Measurements from ENCODE around the gene TFAP2C. TPM values are rescaled to one million over a fixed set of nuclear protein-coding genes. Genes with fewer than 3 reads are reported as not detected.
"Not testable (repeated sequence)": the region's sequence is repeated elsewhere in the genome, so short reads cannot be mapped to it uniquely, and the experiment has no call there.

The TFAP2C gene
- total RNA-seq, 1 donor from 2014 or later = not detected

DNA sequence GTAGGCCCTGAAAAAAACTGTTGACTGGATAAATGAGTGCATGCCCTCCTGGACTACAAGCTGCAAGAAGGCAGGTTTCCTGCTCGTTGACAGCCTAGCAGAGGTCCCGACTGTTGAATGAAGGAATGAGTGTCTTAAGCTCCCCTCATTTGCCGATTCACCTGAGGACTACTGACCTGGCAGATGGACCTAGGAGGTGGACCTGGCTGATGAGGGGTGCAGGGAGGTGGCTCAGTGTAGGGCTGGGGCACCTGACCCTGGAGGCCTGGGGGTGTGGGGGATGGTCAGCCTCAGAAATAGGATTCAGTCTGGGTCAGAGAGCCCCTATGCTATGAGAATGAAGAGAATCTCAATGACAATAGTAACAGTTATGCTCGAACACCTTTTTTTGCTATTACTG is 11.6 kb upstream of the TFAP2C start:
- DNase-seq = no peak

DNA sequence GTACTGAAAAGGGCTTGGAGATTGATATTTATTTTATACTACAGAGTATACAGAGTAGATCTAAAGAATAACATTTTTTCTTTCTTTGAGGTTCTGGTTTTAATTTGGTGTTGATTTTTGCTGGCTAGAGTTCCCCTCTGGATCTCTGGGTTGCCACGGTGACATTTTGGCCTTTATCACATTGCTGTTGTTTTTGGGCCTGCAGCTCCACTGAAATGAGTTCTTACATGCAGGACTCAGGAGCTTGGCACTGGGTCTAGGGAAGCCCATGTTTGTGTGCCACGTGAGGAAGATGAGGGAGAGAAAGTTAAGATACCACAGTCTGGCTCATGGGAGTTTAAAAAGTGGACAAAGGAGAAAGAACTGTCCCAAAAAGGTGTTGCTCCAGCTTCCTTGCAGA is 7.4 kb upstream of the TFAP2C start:
- DNase-seq = no peak

DNA sequence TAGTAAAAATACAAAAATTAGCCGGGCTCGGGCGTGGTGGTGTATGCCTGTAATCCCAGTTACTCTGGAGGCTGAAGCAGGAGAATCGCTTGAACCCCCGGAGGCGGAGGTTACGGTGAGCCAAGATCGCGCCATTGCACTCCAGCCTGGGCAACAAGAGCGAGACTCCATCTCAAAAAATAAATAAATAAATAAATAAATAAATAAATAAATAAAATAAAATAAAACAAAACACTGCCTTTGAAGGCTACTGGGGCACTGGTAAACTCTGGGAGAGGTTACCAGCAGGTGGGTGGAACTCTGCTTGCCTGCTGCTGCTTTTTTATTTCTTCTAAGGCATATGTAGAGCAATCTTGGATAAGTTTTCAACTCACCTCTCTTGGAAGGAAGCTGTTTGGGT is 5.2 kb upstream of the TFAP2C start:
- not testable (repeated sequence) for DNase-seq

DNA sequence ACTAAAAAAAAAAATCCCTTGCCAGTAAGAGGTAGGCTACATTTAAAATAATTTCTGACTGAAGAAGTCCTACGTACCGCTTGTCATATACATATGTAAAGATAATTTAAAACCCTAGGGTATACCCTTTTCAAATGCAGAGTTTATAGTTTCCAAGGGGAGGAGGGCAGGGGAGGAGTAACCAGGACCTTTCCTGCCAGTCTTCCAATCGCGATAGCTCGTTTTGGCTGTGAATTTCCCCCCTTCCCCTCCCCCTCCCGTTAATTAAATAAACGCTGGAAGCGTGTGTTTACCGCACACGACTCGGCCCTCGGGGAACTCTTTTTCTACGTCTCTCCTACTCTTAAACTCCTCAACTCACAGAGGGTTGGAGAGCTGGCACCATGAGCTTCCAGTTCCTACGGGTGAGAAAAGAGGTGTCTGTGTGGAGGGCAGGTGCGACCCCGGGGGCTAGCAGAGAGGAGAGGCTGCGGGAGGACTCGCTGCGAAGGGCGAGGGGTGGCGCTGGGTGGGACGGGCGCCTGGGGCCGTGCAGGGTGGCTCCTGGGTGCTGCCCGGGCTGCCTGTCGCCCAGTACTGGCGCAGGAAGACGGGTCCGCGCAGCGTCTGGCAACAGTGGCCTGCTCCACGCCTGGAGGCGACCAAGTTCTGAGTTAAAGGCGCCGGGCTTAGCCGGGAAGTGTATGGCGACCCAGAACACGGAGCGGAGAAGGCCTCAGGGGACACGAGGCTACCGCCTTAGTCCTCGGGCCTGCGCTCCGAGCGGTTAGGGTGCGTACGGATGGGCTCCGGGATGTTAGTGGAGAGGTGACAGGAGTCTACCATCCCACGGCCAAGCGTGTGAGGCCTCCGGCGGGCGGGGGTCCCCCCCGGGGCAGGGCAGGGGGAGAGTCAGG is 4.1 kb upstream of the TFAP2C start:
- DNase-seq = no peak

DNA sequence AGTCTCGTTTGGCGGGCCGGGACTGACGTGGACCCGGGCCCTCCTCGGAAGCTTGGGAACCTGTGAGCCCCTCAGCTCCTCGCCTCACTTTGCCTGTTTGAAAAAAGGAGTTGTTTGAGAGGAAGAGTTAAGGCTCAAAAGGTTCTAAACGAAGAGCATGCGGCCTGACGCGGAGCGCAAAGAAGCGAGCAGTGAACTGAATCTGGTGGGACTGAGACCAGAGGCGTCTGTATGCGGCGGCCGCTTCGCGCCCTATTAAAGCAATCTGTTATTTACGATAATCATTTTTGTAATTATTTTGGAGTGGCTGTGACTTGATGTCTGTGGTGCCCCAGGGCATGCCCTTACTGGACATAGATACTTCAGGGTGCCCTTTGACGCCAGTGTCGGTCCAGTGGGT is 3.3 kb upstream of the TFAP2C start:
- DNase-seq = no peak

DNA sequence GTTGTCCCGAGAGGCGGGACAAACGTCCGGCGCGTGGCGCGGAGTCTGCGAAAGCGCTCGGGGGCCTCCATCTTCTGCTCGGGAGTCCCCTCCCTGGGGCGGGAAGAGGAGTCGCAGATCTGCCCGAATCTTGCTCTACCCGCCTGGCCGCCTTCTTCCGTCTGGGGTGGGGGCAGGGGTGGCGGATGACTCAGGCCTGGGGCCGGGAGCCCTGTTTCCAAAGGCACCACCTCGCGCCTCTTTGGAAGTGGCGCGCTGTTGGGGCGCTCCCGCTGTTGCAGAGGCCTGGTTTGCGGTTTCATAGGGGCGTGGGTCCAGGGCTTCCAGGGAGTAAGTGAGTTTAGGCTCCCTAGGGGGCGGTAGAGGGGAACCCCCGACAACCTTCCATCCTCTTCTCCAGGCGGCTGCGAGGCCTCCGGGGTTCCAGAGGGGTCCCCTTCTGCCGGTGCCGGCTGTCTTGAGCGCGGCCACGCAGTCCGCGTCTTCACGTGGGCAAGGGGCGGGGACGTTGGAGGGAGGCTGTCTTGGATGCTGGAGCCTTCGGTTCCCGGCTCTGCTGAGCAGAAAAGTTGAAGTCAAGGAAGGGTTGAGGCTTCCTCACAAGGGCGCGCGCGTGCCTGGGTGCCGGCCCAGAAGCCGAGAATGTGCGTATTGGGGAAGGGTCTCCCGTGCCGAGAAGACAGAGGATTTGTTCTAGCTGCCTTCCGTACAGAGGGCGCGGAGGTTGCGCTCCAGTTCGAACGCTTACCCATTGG is 2.6 kb upstream of the TFAP2C start:
- peak; percentile 20 for DNase-seq

DNA sequence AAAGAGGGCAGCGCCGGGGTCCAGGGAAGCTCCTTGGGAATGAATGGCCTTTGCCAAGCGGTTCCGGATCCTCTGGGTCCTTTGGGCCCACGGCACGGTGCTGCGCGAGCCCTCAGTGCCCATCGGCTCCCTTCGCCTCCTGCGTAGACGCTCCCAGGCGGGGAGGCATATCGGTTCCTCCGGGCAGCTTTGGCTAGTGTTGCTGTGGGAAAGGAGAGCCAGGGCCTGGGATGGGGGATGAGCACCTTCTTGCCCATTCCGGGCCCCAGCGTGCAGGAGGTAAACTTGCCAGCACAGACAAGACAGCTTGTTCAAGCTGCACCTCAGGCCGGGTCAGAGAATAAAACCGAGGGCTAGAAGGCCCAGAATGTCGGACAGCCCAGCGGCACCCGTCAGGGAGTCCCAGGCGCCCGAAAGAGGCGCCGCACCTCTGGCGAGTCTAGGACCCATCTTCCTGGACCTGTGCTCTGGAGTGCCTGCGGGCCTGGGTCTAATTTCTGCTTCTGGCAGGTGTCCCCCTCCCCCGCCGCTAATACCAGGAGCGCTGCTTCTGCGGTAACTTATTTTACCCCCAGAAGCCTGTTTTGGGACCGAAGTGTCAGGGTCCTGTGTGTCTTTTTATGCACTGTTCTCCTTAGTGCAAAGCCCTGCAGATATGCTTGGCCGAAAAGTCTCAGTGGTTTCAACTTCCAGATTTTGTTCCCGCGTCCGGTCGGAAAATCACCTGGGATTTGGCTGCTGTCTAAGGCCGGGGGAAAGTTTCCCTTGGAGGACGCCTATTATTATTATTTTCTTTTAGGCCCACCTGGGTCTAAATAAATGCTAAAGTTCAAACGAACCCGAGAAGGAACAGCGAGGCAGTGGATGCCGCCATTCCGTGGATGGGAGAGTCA is 1.7 kb upstream of the TFAP2C start:
- no peak for DNase-seq

- no peak for DNase-seq
These were observed 862 bp upstream of the TFAP2C start for GRCh38 chr20:56628015-56628872.

- DNase-seq = no peak
These were observed 469 bp downstream of the TFAP2C start for GRCh38 chr20:56629464-56630085.

DNA sequence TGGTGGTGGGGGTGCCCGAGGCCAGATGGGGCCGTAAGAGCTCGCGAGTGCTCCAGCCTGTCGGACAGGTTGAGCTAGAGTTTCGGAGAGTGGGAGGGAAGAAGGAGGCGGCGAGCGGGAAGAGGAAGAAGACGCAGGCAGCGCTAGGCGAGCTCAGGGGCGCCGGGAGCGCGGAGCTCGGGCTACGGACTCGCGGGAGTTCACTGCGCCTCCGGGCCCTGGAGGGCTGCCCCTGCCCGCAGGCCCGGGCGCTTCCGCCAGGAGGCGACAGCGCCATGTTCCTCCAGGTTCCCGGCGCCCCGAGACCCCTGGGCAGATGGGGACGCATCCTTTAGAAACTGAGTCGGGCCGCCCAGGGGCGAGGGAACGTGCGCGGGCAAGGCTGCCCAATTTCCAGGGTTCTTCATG is 984 bp downstream of the TFAP2C start:
- DNase-seq = peak; percentile 25

DNA sequence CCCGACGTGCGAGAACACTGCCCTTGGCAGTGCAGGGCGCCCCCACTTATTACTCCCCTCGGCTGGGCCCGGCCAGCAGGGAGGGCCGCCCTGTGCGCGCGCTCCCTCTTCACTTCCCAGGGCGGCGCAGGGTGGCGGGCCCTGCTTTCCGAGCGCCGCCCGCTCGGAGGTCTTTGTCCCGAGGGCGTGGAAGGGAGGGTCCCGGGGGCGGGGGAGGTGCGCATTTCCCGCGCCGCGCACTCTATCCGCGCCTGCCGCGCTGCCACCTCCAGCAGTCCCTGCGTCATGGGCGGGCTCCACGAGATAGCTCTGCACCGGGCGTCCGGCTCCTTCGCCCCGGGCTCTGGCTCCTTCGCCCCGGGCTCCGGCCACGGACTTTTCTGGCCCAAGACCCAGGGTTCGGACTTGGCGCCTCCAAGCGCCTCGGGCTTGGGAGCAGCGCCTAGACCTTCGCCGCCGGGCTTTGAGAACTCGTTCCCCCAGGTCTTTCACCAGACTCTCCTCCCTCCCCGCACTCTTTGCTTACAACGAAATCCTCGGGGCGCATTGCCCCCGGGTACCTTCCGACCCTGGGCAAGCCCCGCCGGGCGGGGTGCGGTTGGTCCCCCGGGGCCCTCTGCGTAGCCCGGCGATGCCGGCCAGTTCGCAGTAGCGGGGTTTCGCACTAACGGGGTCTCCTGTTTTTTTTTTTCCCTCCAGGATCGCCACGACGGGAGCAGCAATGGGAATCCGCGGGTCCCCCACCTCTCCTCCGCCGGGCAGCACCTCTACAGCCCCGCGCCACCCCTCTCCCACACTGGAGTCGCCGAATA is 1.6 kb downstream of the TFAP2C start:
- no peak for DNase-seq

DNA sequence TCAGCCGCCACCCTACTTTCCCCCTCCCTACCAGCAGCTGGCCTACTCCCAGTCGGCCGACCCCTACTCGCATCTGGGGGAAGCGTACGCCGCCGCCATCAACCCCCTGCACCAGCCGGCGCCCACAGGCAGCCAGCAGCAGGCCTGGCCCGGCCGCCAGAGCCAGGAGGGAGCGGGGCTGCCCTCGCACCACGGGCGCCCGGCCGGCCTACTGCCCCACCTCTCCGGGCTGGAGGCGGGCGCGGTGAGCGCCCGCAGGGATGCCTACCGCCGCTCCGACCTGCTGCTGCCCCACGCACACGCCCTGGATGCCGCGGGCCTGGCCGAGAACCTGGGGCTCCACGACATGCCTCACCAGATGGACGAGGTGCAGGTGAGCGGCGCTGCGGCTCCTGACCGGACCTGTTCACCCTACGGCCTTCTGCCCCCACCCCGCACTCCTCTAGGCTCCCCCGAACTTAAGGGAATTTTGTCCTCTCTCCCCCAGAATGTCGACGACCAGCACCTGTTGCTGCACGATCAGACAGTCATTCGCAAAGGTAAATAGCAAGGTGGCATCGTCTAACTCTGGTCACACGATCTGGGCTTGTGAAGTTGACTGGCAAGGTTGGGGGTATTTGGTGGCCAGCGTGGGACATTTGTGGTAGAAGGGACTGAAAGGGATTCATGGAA is 2.3 kb downstream of the TFAP2C start:
- DNase-seq = no peak

DNA sequence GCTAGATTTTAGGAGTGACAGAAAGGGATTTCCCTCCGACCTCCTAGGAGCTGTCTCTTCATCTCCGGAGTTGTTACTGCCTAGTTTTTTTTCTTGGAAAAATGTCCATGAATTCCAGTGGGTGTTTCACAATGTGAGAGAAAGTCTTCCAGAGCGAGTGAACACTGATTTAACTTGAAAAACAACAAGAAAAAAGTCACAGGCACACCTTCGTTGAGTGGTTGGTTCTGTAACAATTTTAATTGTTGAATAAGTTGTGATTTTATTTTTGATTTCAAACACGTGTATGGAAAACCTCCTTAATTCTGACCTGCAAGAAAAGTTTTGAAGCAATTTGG is 2.9 kb downstream of the TFAP2C start:
- no peak for DNase-seq

DNA sequence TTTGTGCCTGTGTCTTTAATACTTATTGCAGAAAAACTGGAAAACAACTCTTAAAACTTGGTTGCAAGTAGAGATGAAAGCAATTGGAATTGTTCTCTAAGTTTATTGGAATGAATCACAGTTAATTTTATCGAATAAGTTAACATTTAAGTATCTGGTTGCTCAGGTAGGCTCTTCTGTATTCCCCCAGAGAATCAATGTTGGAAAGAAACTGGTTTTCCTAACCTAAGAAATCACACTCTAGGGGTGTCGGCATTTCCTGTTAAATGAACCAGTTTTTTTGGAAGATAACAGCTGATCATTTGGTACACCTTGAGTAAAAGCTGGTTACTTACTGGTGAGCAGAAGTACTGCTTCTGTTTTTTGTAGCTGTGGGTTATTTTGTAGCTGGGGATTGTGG is 5.2 kb downstream of the TFAP2C start:
- no peak for DNase-seq

GRCh38 chr20:56634735-56635385 is 5.8 kb downstream of the TFAP2C start:
- DNase-seq = no peak

- no peak for DNase-seq
These were observed 7.6 kb downstream of the TFAP2C start for GRCh38 chr20:56636716-56637115.

GRCh38 chr20:56637576-56637975 is 8.5 kb downstream of the TFAP2C start:
- DNase-seq = no peak

GRCh38 chr20:56646599-56646998 is 17.5 kb downstream of the TFAP2C start:
- DNase-seq = no peak

DNA sequence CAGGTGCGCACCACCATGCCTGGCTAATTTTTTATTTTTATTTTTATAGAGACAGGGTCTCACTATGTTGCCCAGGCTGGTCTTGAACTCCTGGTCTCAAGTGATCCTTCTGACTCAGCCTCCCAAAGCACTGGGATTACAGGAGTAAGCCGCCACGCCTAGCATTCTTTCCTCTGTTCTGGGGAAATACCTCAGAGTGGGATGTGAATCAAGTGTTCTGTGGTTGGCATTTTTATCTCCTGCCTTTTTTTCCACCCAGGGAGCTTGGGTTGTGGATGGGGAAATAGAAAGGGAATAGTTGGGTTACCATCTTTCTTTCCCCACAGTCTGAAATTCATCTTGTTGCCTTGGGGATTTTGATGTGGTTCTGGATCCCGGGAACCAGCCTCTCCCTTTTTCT is 24.1 kb downstream of the TFAP2C start:
- DNase-seq = no peak

- DNase-seq = no peak
These were observed 27.5 kb downstream of the TFAP2C start for GRCh38 chr20:56656632-56657031.

Measured in dermis blood vessel endothelial cell (primary cell).